ENCODE measurements around the gene PHF12. TPM values are rescaled to one million over a fixed set of nuclear protein-coding genes. Genes with fewer than 3 reads are reported as not detected.

PHF12 gene
- total RNA-seq, 1 experiment from 2014 or later, result 37.6 TPM

DNA sequence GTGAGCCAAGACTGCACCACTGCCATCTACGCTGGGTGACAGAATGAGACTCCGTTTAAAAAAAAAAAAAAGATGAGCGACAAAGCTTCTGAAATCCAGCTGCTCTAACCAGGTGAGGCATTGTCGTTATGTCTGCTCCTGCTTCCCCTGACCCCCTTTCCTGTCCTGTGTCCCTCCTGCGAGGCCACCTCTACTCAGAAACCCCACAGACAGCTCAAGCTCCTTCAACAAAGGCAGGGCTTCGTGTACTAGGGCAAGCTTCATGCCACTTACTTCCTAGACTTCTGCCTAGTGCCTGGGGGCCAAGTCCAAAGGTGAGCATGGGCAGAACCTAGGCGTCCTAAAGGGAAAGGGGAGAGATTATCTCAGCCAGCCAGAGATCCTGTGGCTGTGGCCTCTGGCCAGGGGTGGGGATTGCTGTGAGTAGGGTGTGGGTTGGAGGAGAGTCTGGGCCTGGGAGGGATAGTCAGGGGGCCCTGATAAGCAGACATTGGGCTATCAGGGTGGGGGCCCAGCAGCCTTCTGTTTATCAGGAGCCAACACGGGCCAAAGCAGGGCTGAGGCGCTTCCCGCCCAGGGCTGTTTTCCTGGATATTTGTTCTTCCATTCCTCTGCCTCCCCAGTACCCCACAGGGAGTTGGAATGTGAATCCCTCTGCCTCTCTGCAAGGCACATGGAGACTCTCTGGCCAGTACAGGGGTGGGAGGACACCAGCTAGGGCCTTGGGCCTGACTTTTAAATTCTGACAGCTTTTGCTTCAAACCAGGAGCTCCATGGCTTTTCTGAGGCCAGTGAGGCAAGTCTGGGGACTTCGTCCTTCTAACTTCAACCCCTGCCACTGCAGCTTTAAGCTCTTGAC, 86.1 kb downstream of the PHF12 start:
- BruUV-seq (replicated peaks), result no TSS peak
- no peak overlapping the region for H3K27ac Mint-ChIP-seq (ENCODE audit: low read depth, unreplicated experiment)
- H3K27me3 Mint-ChIP-seq (ENCODE audit: insufficient read depth, unreplicated experiment), result no peaks in the 10 kb centered on the region
- CTCF ChIA-PET, result interaction anchor here (0.6 to 1.5 kb wide), 2 partner anchors 57 to 63 kb away, joined by 3 read pairs; no protein-coding TSS in a partner anchor
- POLR2A ChIA-PET, result interaction anchor here (1.3 kb wide), 1 partner anchor 9 kb away, joined by 5 read pairs; no protein-coding TSS in a partner anchor
- DNase-seq (ENCODE audit: unreplicated experiment), result no peak
- TF ChIP-seq, protein P1, sequence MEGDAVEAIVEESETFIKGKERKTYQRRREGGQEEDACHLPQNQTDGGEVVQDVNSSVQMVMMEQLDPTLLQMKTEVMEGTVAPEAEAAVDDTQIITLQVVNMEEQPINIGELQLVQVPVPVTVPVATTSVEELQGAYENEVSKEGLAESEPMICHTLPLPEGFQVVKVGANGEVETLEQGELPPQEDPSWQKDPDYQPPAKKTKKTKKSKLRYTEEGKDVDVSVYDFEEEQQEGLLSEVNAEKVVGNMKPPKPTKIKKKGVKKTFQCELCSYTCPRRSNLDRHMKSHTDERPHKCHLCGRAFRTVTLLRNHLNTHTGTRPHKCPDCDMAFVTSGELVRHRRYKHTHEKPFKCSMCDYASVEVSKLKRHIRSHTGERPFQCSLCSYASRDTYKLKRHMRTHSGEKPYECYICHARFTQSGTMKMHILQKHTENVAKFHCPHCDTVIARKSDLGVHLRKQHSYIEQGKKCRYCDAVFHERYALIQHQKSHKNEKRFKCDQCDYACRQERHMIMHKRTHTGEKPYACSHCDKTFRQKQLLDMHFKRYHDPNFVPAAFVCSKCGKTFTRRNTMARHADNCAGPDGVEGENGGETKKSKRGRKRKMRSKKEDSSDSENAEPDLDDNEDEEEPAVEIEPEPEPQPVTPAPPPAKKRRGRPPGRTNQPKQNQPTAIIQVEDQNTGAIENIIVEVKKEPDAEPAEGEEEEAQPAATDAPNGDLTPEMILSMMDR (IDR thresholded peaks at IDR 0.05; ENCODE audit: unreplicated experiment), result no peak
- H3K4me3 Mint-ChIP-seq (ENCODE audit: unreplicated experiment), result no peak overlapping the region
- H3K36me3 Mint-ChIP-seq (ENCODE audit: insufficient read depth, unreplicated experiment), result peaks cover 13% of the 10 kb centered on the region
- no peaks in the 10 kb centered on the region for H3K4me1 Mint-ChIP-seq (ENCODE audit: insufficient read depth, unreplicated experiment)
- H3K9me3 Mint-ChIP-seq (ENCODE audit: unreplicated experiment), result no peaks in the 10 kb centered on the region
- intact Hi-C loops (cut with micrococcal nuclease), result no loop called here

DNA sequence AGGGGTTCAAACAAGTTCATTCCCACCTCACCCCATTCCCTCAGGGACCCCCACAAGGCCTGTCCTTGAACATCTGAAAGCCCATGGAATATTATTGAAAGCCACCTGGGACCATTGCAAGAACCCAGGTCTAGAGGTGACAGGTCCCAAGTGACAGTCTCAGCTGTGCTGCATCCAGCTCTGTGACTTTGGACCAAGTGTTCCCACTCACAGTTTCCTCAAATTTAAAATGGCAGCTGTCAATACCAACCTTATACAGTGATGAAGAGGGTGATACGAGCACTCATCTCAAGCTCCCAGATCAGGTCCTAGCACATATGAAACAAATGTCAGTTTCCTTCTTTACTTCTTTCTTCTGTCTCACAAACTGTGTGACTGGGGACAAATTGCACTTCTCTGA, 87.4 kb downstream of the PHF12 start:
- no peak for DNase-seq (ENCODE audit: unreplicated experiment)
- POLR2A ChIA-PET, result interaction anchor here (0.9 kb wide), 1 partner anchor 21 kb away, joined by 3 read pairs; the partner anchor contains the start of gene FAM222B
- BruUV-seq (replicated peaks), result no TSS peak
- H3K9me3 Mint-ChIP-seq (ENCODE audit: unreplicated experiment), result no peaks in the 10 kb centered on the region
- H3K27ac Mint-ChIP-seq (ENCODE audit: low read depth, unreplicated experiment), result no peak overlapping the region
- intact Hi-C loops (cut with micrococcal nuclease), result no loop called here
- no peaks in the 10 kb centered on the region for H3K27me3 Mint-ChIP-seq (ENCODE audit: insufficient read depth, unreplicated experiment)
- CTCF ChIA-PET, result interaction anchor here (0.6 to 1.1 kb wide), 4 partner anchors 8 to 253 kb away, joined by 3 to 7 read pairs (median 4); no protein-coding TSS in a partner anchor
- TF ChIP-seq, protein P1 (IDR thresholded peaks at IDR 0.05; ENCODE audit: unreplicated experiment), result no peak
- H3K36me3 Mint-ChIP-seq (ENCODE audit: insufficient read depth, unreplicated experiment), result peaks cover 24% of the 10 kb centered on the region
- no peak overlapping the region for H3K4me3 Mint-ChIP-seq (ENCODE audit: unreplicated experiment)
- H3K4me1 Mint-ChIP-seq (ENCODE audit: insufficient read depth, unreplicated experiment), result no peaks in the 10 kb centered on the region

DNA sequence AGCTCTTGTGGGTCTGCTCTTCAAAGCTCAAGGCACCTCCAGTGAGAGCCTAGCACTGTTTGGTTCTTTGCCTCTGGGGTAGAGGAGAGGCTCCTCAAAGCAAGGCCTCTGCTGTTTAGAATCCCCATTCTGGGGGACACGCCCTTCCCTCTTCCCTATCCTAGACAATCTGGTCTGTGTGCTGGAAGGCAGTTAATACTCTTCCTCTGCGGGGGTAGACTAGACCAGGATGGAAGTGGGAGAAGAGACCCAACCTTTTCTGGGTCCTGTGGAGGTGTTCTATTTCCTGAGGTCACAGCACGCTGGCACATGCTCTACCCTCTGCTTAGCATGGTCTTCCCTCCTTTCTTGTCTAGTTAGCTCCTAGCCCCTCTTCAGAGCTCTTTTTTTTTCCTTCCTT, 88.8 kb downstream of the PHF12 start:
- intact Hi-C loops (cut with micrococcal nuclease), result no loop called here

More for the DNA sequence above, 88.8 kb downstream of the PHF12 start:
- ChIA-PET CTCF (interaction anchor here (0.6 to 1.6 kb wide), 2 partner anchors 41 to 98 kb away, joined by 3 to 4 read pairs; no protein-coding TSS in a partner anchor), POLR2A (interaction anchor here (1.0 to 1.4 kb wide), 2 partner anchors 16 to 20 kb away, joined by 3 read pairs; no protein-coding TSS in a partner anchor)
- DNase-seq (ENCODE audit: unreplicated experiment), result no peak
- no peaks in the 10 kb centered on the region for H3K9me3 Mint-ChIP-seq (ENCODE audit: unreplicated experiment)
- H3K36me3 Mint-ChIP-seq (ENCODE audit: insufficient read depth, unreplicated experiment), result peaks cover 32% of the 10 kb centered on the region
- H3K4me1 Mint-ChIP-seq (ENCODE audit: insufficient read depth, unreplicated experiment), result no peaks in the 10 kb centered on the region
- BruUV-seq (replicated peaks), result no TSS peak
- no peak overlapping the region for H3K27ac Mint-ChIP-seq (ENCODE audit: low read depth, unreplicated experiment)
- no peak overlapping the region for H3K4me3 Mint-ChIP-seq (ENCODE audit: unreplicated experiment)
- H3K27me3 Mint-ChIP-seq (ENCODE audit: insufficient read depth, unreplicated experiment), result no peaks in the 10 kb centered on the region
- TF ChIP-seq, protein P1 (IDR thresholded peaks at IDR 0.05; ENCODE audit: unreplicated experiment), result no peak

Data from MCF 10A (cell line).